ENCODE data around the gene TMEM132A.

GRCh38 chr11:60929764-60930163 is 5.5 kb downstream of the TMEM132A start:
- TF ChIP-seq CTCF (IDR thresholded peaks at IDR 0.05) (no peak), POLR2A (IDR thresholded peaks at IDR 0.05) (no peak), POLR2AphosphoS5 (IDR thresholded peaks at IDR 0.05) (no peak)

Data from suprapubic skin (tissue), 4 donors.